WI38 (cell line): ENCODE measurements around the gene MDM2.
A peak's percentile ranks its signal among the peaks of the same experiment; 100 is the strongest.

Source experiments
- H3K4me3 ChIP-seq: 2 replicates; pipeline ENCODE4 v1.5.1; 2011; ENCODE audit warnings: low read depth, mild to moderate bottlenecking, control low read depth, low read length
- CTCF ChIP-seq: IDR thresholded peaks from 2 replicates; pipeline ENCODE4 v1.5.1; 2012; ENCODE audit warnings: low read depth, mild to moderate bottlenecking, control low read depth, low read length

The MDM2 gene

GRCh38 chr12:68871921-68872320 lies 63.9 kb downstream of the MDM2 start:
- H3K4me3 ChIP-seq = no peak overlapping the region
- peak; percentile 29 for TF ChIP-seq CTCF

- H3K4me3 ChIP-seq = no peak overlapping the region
- TF ChIP-seq CTCF = no peak
These were observed 65.3 kb downstream of the MDM2 start for GRCh38 chr12:68873316-68873715.

- no peak for TF ChIP-seq CTCF
These were observed 68.5 kb downstream of the MDM2 start for GRCh38 chr12:68876461-68876860.

GRCh38 chr12:68877583-68877982 lies 69.6 kb downstream of the MDM2 start:
- no peak for TF ChIP-seq CTCF
- no peak overlapping the region for H3K4me3 ChIP-seq

More at GRCh38 chr12:68876461-68876860, 68.5 kb downstream of the MDM2 start:
- no peak overlapping the region for H3K4me3 ChIP-seq

GRCh38 chr12:68878283-68878682 lies 70.3 kb downstream of the MDM2 start:
- no peak for TF ChIP-seq CTCF
- no peak overlapping the region for H3K4me3 ChIP-seq

- no peak overlapping the region for H3K4me3 ChIP-seq
- TF ChIP-seq CTCF = no peak
These were observed 70.9 kb downstream of the MDM2 start for GRCh38 chr12:68878846-68879245.

GRCh38 chr12:68880660-68881325 lies 72.8 kb downstream of the MDM2 start:
- no peak for TF ChIP-seq CTCF
- H3K4me3 ChIP-seq = no peak overlapping the region
